Measurements from ENCODE around the gene DPAGT1.

The DPAGT1 gene

GRCh38 chr11:119057000-119057769 lies 44.5 kb downstream of the DPAGT1 start, which contains the start of gene HYOU1:
Gene HYOU1, minus strand, starts transcription at chr11:119057205. Its CDS starts 1,045 bp downstream, at chr11:119056160.
- DNase-seq (ENCODE audit: low read depth) = peak; percentile 98

GRCh38 chr11:119056421-119056999 lies 45.1 kb downstream of the DPAGT1 start:
- peak; percentile 23 for DNase-seq (ENCODE audit: low read depth)

GRCh38 chr11:119055901-119056300 lies 45.8 kb downstream of the DPAGT1 start:
- no peak for DNase-seq (ENCODE audit: low read depth)

GRCh38 chr11:119054418-119054817 lies 47.2 kb downstream of the DPAGT1 start:
- DNase-seq (ENCODE audit: low read depth) = no peak

- no peak for DNase-seq (ENCODE audit: low read depth)
Observed at GRCh38 chr11:119052163-119052814, 49.4 kb downstream of the DPAGT1 start.

- no peak for DNase-seq (ENCODE audit: low read depth)
Observed at GRCh38 chr11:119051440-119052162, 50.1 kb downstream of the DPAGT1 start.

GRCh38 chr11:119049081-119049480 lies 52.6 kb downstream of the DPAGT1 start:
- DNase-seq (ENCODE audit: low read depth) = no peak

GRCh38 chr11:119048644-119049043 lies 53.0 kb downstream of the DPAGT1 start:
- no peak for DNase-seq (ENCODE audit: low read depth)

- DNase-seq (ENCODE audit: low read depth) = no peak
Observed at GRCh38 chr11:119047205-119047604, 54.4 kb downstream of the DPAGT1 start.
